ENCODE results near the gene IKZF2. TPM values are rescaled to one million over a fixed set of nuclear protein-coding genes. Genes with fewer than 3 reads are reported as not detected.

The IKZF2 gene
- total RNA-seq, 1 donor from 2014 or later = 29.7 TPM

DNA sequence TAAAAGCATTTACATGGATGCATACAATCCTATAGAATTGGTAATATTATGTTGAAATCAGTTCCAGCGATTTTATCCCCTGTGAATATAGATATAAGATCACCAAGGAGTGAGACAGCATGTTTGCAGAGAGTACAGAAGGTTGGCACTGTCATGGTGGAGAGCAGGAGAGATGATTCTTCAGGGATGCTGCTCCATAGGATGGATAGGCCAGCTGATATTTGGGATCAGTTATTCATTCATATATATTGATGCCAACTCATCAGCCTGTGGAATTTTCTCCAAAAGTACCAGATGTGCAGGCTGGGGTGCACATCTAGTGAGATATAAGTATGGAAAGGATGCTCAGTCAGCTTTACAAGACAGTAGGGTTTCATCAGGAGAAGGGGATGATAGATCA, 139.9 kb downstream of the IKZF2 start:
- no peaks in the 10 kb centered on the region for H3K79me2 ChIP-seq (ENCODE audit: low read depth)
- peaks cover 2% of the 10 kb centered on the region for H3K27me3 Mint-ChIP-seq (ENCODE audit: insufficient read depth, low read depth)

DNA sequence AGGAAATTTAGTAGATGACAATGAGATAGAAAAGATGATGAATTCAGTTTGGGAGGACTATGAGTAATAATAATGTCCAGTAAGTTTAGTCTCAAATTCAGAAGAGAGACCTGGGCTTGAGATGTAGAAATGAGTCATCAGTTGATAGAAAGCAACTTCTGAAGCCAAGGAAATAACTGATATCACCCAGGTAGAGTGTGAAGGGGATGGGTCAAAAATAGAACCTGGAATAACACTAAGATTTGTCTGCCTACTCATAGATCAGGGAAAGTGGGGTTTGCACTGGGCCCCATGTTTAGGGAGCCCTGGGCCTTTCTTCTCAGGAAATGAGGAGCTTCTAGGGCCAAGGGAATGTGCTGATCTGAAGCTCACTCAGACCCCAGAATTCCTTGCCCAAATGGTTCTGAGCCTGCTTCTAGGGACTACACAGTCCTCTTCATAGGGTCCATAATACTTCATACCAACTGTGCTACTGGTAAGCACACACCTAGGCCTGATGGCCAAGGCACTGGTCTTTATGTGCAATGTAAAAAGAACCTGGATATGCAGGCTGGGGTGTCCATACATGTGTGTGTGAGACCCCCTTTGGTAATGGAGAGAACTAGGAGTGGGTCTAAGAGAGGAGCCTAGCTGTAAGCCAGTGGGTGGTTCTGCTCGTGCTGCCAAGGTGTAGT, 141.2 kb downstream of the IKZF2 start:
- Mint-ChIP-seq H3K27me3 (ENCODE audit: insufficient read depth, low read depth) (peaks cover 2% of the 10 kb centered on the region), H3K4me3 (no peak overlapping the region), H3K36me3 (peaks cover 34% of the 10 kb centered on the region), H3K4me1 (peaks cover 22% of the 10 kb centered on the region), H3K27ac (no peak overlapping the region), H3K9me3 (no peaks in the 10 kb centered on the region)
- Histone ChIP-seq H3K36me3 (no peaks in the 10 kb centered on the region), H3K27ac (no peak overlapping the region), H3K27me3 (no peaks in the 10 kb centered on the region), H4K20me1 (ENCODE audit: low read depth) (no peaks in the 10 kb centered on the region), H2AFZ (replicated peaks) (no peak overlapping the region), H3K9ac (no peak overlapping the region), H3K9me3 (ENCODE audit: low read depth) (no peaks in the 10 kb centered on the region), H3K4me2 (no peak overlapping the region), H3K4me3 (no peak overlapping the region), H3F3A (ENCODE audit: low read depth) (no peaks in the 10 kb centered on the region), H3K79me2 (ENCODE audit: low read depth) (no peaks in the 10 kb centered on the region), H3K4me1 (peaks cover 12% of the 10 kb centered on the region)
- DNase-seq (ENCODE audit: low spot score) = no peak
- TF ChIP-seq EZH2phosphoT487 (IDR thresholded peaks at IDR 0.05) (no peak), EZH2 (IDR thresholded peaks at IDR 0.05) (no peak)
- TF ChIP-seq, protein P1, sequence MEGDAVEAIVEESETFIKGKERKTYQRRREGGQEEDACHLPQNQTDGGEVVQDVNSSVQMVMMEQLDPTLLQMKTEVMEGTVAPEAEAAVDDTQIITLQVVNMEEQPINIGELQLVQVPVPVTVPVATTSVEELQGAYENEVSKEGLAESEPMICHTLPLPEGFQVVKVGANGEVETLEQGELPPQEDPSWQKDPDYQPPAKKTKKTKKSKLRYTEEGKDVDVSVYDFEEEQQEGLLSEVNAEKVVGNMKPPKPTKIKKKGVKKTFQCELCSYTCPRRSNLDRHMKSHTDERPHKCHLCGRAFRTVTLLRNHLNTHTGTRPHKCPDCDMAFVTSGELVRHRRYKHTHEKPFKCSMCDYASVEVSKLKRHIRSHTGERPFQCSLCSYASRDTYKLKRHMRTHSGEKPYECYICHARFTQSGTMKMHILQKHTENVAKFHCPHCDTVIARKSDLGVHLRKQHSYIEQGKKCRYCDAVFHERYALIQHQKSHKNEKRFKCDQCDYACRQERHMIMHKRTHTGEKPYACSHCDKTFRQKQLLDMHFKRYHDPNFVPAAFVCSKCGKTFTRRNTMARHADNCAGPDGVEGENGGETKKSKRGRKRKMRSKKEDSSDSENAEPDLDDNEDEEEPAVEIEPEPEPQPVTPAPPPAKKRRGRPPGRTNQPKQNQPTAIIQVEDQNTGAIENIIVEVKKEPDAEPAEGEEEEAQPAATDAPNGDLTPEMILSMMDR (IDR thresholded peaks at IDR 0.05) = no peak

More for the DNA sequence above, 139.9 kb downstream of the IKZF2 start:
- Histone ChIP-seq H3K9me3 (ENCODE audit: low read depth) (no peaks in the 10 kb centered on the region), H2AFZ (replicated peaks) (no peak overlapping the region), H3K9ac (no peak overlapping the region), H3K27ac (no peak overlapping the region), H3K27me3 (no peaks in the 10 kb centered on the region), H3K4me2 (no peak overlapping the region), H4K20me1 (ENCODE audit: low read depth) (no peaks in the 10 kb centered on the region), H3K36me3 (no peaks in the 10 kb centered on the region), H3K4me1 (peaks cover under 1% of the 10 kb centered on the region), H3K4me3 (no peak overlapping the region), H3F3A (ENCODE audit: low read depth) (no peaks in the 10 kb centered on the region)
- Mint-ChIP-seq H3K4me3 (no peak overlapping the region), H3K36me3 (peaks cover 31% of the 10 kb centered on the region), H3K9me3 (no peaks in the 10 kb centered on the region), H3K27ac (no peak overlapping the region), H3K4me1 (peaks cover 11% of the 10 kb centered on the region)
- no peak for DNase-seq (ENCODE audit: low spot score)
- TF ChIP-seq EZH2 (IDR thresholded peaks at IDR 0.05) (no peak), EZH2phosphoT487 (IDR thresholded peaks at IDR 0.05) (no peak)
- TF ChIP-seq, protein P1 (IDR thresholded peaks at IDR 0.05) = no peak

DNA sequence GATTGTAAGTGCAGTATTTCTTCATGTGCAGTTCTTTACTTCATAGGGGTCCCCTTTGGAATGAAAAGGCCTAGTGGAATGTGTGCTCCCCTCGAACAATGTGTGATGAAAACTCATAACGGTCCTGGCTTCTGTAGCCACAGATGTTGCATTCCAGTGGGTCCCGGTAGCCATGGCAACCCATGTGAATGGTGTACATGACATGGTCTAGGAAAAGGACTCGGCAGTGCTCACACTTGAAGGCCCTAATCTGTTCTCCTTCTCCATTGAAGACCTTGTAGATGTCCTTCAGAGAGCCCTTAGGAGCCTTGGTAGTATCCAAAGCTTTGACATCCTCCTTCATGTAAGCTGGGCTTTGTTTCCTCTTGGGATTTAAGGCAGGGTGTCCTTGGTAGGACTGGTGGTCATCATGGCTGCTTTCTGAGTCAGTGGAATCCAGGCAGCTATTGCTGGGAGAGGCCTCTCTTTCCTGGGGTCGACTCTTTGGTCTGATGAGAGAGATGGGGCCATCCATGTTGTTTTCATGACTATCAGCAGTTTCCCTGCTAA, 144.0 kb downstream of the IKZF2 start:
- peaks cover 43% of the 10 kb centered on the region for H3K36me3 Mint-ChIP-seq
- Histone ChIP-seq H3K4me3 (no peak overlapping the region), H3K4me2 (no peak overlapping the region), H3F3A (ENCODE audit: low read depth) (no peaks in the 10 kb centered on the region), H3K27me3 (no peaks in the 10 kb centered on the region), H4K20me1 (ENCODE audit: low read depth) (no peaks in the 10 kb centered on the region), H3K79me2 (ENCODE audit: low read depth) (no peaks in the 10 kb centered on the region), H3K9ac (no peak overlapping the region), H2AFZ (replicated peaks) (no peak overlapping the region), H3K4me1 (peaks cover 12% of the 10 kb centered on the region), H3K9me3 (ENCODE audit: low read depth) (no peaks in the 10 kb centered on the region), H3K36me3 (no peaks in the 10 kb centered on the region), H3K27ac (no peak overlapping the region)
- TF ChIP-seq, protein P1 (IDR thresholded peaks at IDR 0.05) = no peak
- no peak for TF ChIP-seq EZH2 (IDR thresholded peaks at IDR 0.05)
- no peak for TF ChIP-seq EZH2phosphoT487 (IDR thresholded peaks at IDR 0.05)
- H3K27me3 Mint-ChIP-seq (ENCODE audit: insufficient read depth, low read depth) = peaks cover 2% of the 10 kb centered on the region
- no peak overlapping the region for H3K4me3 Mint-ChIP-seq
- no peaks in the 10 kb centered on the region for H3K9me3 Mint-ChIP-seq
- peak; percentile 24 for DNase-seq (ENCODE audit: low spot score)
- H3K4me1 Mint-ChIP-seq = peaks cover 22% of the 10 kb centered on the region
- H3K27ac Mint-ChIP-seq = no peak overlapping the region

Data from neural progenitor cell (in vitro differentiated cells).